H9 (cell line): ENCODE measurements around the gene PTPA. TPM values are rescaled to one million over a fixed set of nuclear protein-coding genes. Genes with fewer than 3 reads are reported as not detected.
A peak's percentile ranks its signal among the peaks of the same experiment; 100 is the strongest.

ENCODE experiments used
- DNase-seq: peaks from one replicate; pipeline ENCODE4 v3.0.0-alpha.2; 2017
- H2AFZ ChIP-seq: one replicate; pipeline ENCODE4 v1.6.1; 2013; ENCODE audit warnings: mild to moderate bottlenecking, low read length, control low read depth, moderate library complexity
- H2AK5ac ChIP-seq: 2 replicates; pipeline ENCODE4 v1.6.1; 2013; ENCODE audit warnings: low read length, control low read depth, mixed read lengths; ENCODE audit not compliant: insufficient read length
- H2BK120ac ChIP-seq: one replicate; pipeline ENCODE4 v1.6.1; 2013; ENCODE audit warnings: low read depth, mild to moderate bottlenecking, low read length, control low read depth, inconsistent platforms; ENCODE audit not compliant: poor library complexity, severe bottlenecking
- H2BK12ac ChIP-seq: 2 replicates; pipeline ENCODE4 v1.6.1; 2013; ENCODE audit warnings: low read length, control low read depth, mixed read lengths, low read depth; ENCODE audit not compliant: insufficient read length
- H2BK15ac ChIP-seq: 2 replicates; pipeline ENCODE4 v1.6.1; 2013; ENCODE audit warnings: low read depth, low read length, control low read depth
- H2BK20ac ChIP-seq: one replicate; pipeline ENCODE4 v1.6.1; 2013; ENCODE audit warnings: low read depth, mild to moderate bottlenecking, low read length, control low read depth, inconsistent platforms; ENCODE audit not compliant: poor library complexity, severe bottlenecking
- H2BK5ac ChIP-seq: 2 replicates; pipeline ENCODE4 v1.6.1; 2013; ENCODE audit warnings: low read length, control low read depth, mixed read lengths; ENCODE audit not compliant: insufficient read length
- H3K14ac ChIP-seq: 2 replicates; pipeline ENCODE4 v1.6.1; 2013; ENCODE audit warnings: low read length, control low read depth; ENCODE audit not compliant: insufficient read depth
- H3K18ac ChIP-seq: 2 replicates; pipeline ENCODE4 v1.6.1; 2013; ENCODE audit warnings: low read depth, mild to moderate bottlenecking, mixed read lengths, low read length, control low read depth; ENCODE audit not compliant: insufficient read length
- H3K23ac ChIP-seq: 2 replicates; pipeline ENCODE4 v1.6.1; 2013; ENCODE audit warnings: low read length, control low read depth, mixed read lengths, low read depth; ENCODE audit not compliant: insufficient read length
- H3K23me2 ChIP-seq: 2 replicates; pipeline ENCODE4 v1.6.1; 2013; ENCODE audit warnings: low read depth, mild to moderate bottlenecking, mixed read lengths, low read length, control low read depth; ENCODE audit not compliant: insufficient read length, poor library complexity, severe bottlenecking
- H3K27ac ChIP-seq: 2 replicates; pipeline ENCODE4 v1.5.1; 2013; ENCODE audit warnings: low read length, control low read depth, mixed read lengths, low read depth; ENCODE audit not compliant: insufficient read length
- H3K27me3 ChIP-seq: 2 replicates; pipeline ENCODE4 v1.6.1; 2013; ENCODE audit warnings: low read length, control low read depth, inconsistent platforms; ENCODE audit not compliant: insufficient read depth
- H3K4ac ChIP-seq: 2 replicates; pipeline ENCODE4 v1.6.1; 2013; ENCODE audit warnings: low read depth, mild to moderate bottlenecking, control low read depth, inconsistent platforms, low read length, moderate library complexity
- H3K4me1 ChIP-seq: 2 replicates; pipeline ENCODE4 v1.6.1; 2013; ENCODE audit warnings: low read length, control low read depth, inconsistent platforms; ENCODE audit not compliant: insufficient read depth
- H3K4me2 ChIP-seq: 2 replicates; pipeline ENCODE4 v1.6.1; 2013; ENCODE audit warnings: low read length, control low read depth, mixed read lengths; ENCODE audit not compliant: insufficient read length, insufficient read depth
- H3K56ac ChIP-seq: 2 replicates; pipeline ENCODE4 v1.6.1; 2013; ENCODE audit warnings: low read depth, mild to moderate bottlenecking, mixed read lengths, low read length, control low read depth; ENCODE audit not compliant: insufficient read length
- H3K79me1 ChIP-seq: 2 replicates; pipeline ENCODE4 v1.6.1; 2013; ENCODE audit warnings: low read depth, mild to moderate bottlenecking, moderate library complexity, low read length, control low read depth, inconsistent platforms; ENCODE audit not compliant: insufficient read depth, poor library complexity, severe bottlenecking
- H3K79me2 ChIP-seq: 2 replicates; pipeline ENCODE4 v1.6.1; 2013; ENCODE audit warnings: low read length, control low read depth, inconsistent platforms; ENCODE audit not compliant: insufficient read depth
- H3K9ac ChIP-seq: 2 replicates; pipeline ENCODE4 v1.6.1; 2013; ENCODE audit warnings: low read length, control low read depth, mixed read lengths; ENCODE audit not compliant: insufficient read length; ENCODE audit errors: extremely low read depth
- H3K9me3 ChIP-seq: one replicate; pipeline ENCODE4 v1.6.1; 2013; ENCODE audit warnings: low read depth, low read length, inconsistent platforms; ENCODE audit not compliant: control insufficient read depth
- H3T11ph ChIP-seq: one replicate; pipeline ENCODE4 v1.6.1; 2013; ENCODE audit warnings: mild to moderate bottlenecking, low read length, control low read depth, inconsistent platforms
- H4K20me1 ChIP-seq: one replicate; pipeline ENCODE4 v1.6.1; 2013; ENCODE audit not compliant: control insufficient read depth, insufficient read length, insufficient read depth
- H4K5ac ChIP-seq: 2 replicates; pipeline ENCODE4 v1.6.1; 2013; ENCODE audit warnings: low read depth, mild to moderate bottlenecking, mixed read lengths, low read length, control low read depth; ENCODE audit not compliant: insufficient read length
- H4K8ac ChIP-seq: replicated peaks from 2 replicates; pipeline ENCODE4 v1.6.1; 2013; ENCODE audit warnings: low read length, control low read depth, mixed read lengths, low read depth; ENCODE audit not compliant: insufficient read length
- H4K91ac ChIP-seq: 2 replicates; pipeline ENCODE4 v1.6.1; 2013; ENCODE audit warnings: low read depth, mild to moderate bottlenecking, moderate library complexity, mixed read lengths, low read length, control low read depth; ENCODE audit not compliant: insufficient read length
- H3K27ac Mint-ChIP-seq, 3 experiments: 2 replicates in 2 of 3; 3 replicates in 1 of 3; pipeline ENCODE4 v1.8.0; 2020 to 2021; ENCODE audit warnings: mixed read lengths in 3 of 3, mild to moderate bottlenecking in 1 of 3, moderate library complexity in 1 of 3
- H3K27me3 Mint-ChIP-seq: 2 replicates; pipeline ENCODE4 v1.8.0; 2021; ENCODE audit warnings: low read depth, mild to moderate bottlenecking, moderate library complexity, mixed read lengths
- H3K36me3 Mint-ChIP-seq, 3 experiments: 2 replicates in 2 of 3; 3 replicates in 1 of 3; pipeline ENCODE4 v1.8.0; 2020 to 2021; ENCODE audit warnings: low read depth in 3 of 3, mixed read lengths in 3 of 3; ENCODE audit not compliant: insufficient read depth in 1 of 3
- H3K4me1 Mint-ChIP-seq, 2 experiments: 2 replicates each; pipeline ENCODE4 v1.8.0; 2020; ENCODE audit warnings: mixed read lengths in 2 of 2
- H3K4me3 Mint-ChIP-seq, 2 experiments: 2 replicates in 1 of 2; 3 replicates in 1 of 2; pipeline ENCODE4 v1.8.0; 2020 to 2021; ENCODE audit warnings: mild to moderate bottlenecking in 2 of 2, mixed read lengths in 2 of 2, moderate library complexity in 1 of 2
- H3K9me3 Mint-ChIP-seq, 2 experiments: 2 replicates in 1 of 2; 3 replicates in 1 of 2; pipeline ENCODE4 v1.8.0; 2020; ENCODE audit warnings: mild to moderate bottlenecking in 2 of 2, mixed read lengths in 2 of 2, moderate library complexity in 1 of 2
- WGBS: extraction: QIAGEN DNeasy Blood & Tissue Kit; methylation state at CpG from one replicate; pipeline ENCODE4 v1.1.7; 2013; ENCODE audit warnings: missing lambda C conversion rate, low lambda C conversion rate, mixed read lengths; ENCODE audit not compliant: insufficient read length; ENCODE audit errors: extremely low coverage; 5-methylcytosine and 5-hydroxymethylcytosine counted together
- total RNA-seq: library from RNA; stranded (reverse); gene quantifications from 2 replicates; pipeline ENCODE4 v1.2.1, GENCODE V29; 2021
- TF ChIP-seq, protein P1 (sequence below): fragments of 200-600 bp; sonication (generic); conservative IDR thresholded peaks from 3 replicates; pipeline ENCODE4 v1.8.0; 2021; ENCODE audit warnings: antibody characterized with exemption, mild to moderate bottlenecking

PTPA gene
- total RNA-seq, 1 experiment from 2014 or later, result 145 TPM

DNA sequence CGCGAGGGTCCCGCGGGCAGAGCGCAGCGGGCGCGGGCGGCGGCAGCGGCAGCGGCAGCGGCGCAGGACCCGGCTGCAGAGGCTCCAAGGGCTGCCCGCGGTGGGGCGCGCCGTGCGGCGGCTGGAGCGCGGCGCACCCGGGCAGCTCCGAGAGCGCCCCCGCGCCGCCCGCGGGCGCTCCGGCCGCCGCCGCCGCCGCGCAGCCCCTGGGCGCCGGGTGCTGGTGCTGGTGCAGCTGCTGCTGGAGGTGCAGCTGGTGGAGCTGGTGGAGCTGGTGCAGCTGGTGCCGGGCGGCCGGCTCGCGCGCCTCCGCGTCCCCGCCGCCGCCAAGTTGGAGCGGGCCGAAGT, 66.2 kb downstream of the PTPA start:
- no peak overlapping the region for H3K14ac ChIP-seq
- no peak overlapping the region for H2BK5ac ChIP-seq
- no peak overlapping the region for H2BK15ac ChIP-seq
- Mint-ChIP-seq H3K27me3 (peaks cover 84% of the 10 kb centered on the region), H3K9me3 (peaks cover 0 to 3% of the 10 kb centered on the region in 2 experiments; a peak in 1 of 5 replicates), H3K4me3 (no peak overlapping the region), H3K36me3 (no peaks in the 10 kb centered on the region; a peak in 1 of 7 replicates), H3K27ac (no peak overlapping the region), H3K4me1 (peaks cover 16 to 26% of the 10 kb centered on the region in 2 experiments)
- no peak for DNase-seq
- no peaks in the 10 kb centered on the region for H3K79me1 ChIP-seq
- H3K27me3 ChIP-seq, result peaks cover 55% of the 10 kb centered on the region
- H3K18ac ChIP-seq, result no peak overlapping the region
- no peaks in the 10 kb centered on the region for H3K79me2 ChIP-seq
- no peak overlapping the region for H2AK5ac ChIP-seq
- H3K23ac ChIP-seq, result no peak overlapping the region
- no peak overlapping the region for H4K5ac ChIP-seq
- H4K20me1 ChIP-seq, result no peaks in the 10 kb centered on the region
- peaks cover 29% of the 10 kb centered on the region for H3K23me2 ChIP-seq
- H3K56ac ChIP-seq, result no peak overlapping the region
- TF ChIP-seq, protein P1, sequence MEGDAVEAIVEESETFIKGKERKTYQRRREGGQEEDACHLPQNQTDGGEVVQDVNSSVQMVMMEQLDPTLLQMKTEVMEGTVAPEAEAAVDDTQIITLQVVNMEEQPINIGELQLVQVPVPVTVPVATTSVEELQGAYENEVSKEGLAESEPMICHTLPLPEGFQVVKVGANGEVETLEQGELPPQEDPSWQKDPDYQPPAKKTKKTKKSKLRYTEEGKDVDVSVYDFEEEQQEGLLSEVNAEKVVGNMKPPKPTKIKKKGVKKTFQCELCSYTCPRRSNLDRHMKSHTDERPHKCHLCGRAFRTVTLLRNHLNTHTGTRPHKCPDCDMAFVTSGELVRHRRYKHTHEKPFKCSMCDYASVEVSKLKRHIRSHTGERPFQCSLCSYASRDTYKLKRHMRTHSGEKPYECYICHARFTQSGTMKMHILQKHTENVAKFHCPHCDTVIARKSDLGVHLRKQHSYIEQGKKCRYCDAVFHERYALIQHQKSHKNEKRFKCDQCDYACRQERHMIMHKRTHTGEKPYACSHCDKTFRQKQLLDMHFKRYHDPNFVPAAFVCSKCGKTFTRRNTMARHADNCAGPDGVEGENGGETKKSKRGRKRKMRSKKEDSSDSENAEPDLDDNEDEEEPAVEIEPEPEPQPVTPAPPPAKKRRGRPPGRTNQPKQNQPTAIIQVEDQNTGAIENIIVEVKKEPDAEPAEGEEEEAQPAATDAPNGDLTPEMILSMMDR, result no peak
- no peak overlapping the region for H2AFZ ChIP-seq
- no peak overlapping the region for H2BK20ac ChIP-seq
- no peaks in the 10 kb centered on the region for H3K9me3 ChIP-seq
- no CpG with 5 or more reads among the region's 56 CpGs for WGBS
- H3K9ac ChIP-seq, result no peak overlapping the region
- no peak overlapping the region for H2BK120ac ChIP-seq
- H3K4me1 ChIP-seq, result no peaks in the 10 kb centered on the region; the same call in 1 of the 2 replicates
- H3K4ac ChIP-seq, result no peak overlapping the region
- peak overlapping the region; percentile 93 for H3K4me2 ChIP-seq
- no peak overlapping the region for H4K91ac ChIP-seq
- no peak overlapping the region for H2BK12ac ChIP-seq
- H3T11ph ChIP-seq, result no peak overlapping the region
- no peak overlapping the region for H4K8ac ChIP-seq
- no peak overlapping the region for H3K27ac ChIP-seq
